PFSK-1 (cell line): ENCODE results near the gene GLB1L3.

Experiments used
- POLR2AphosphoS5 ChIP-seq: IDR thresholded peaks from 2 replicates; pipeline ENCODE4 v1.6.1; 2012; ENCODE audit warnings: low read depth, mild to moderate bottlenecking, control low read depth, low read length, moderate library complexity
- SIN3A ChIP-seq: IDR thresholded peaks from 2 replicates; pipeline ENCODE4 v1.6.1; 2012; ENCODE audit warnings: mild to moderate bottlenecking, low read length, moderate library complexity, borderline replicate concordance; ENCODE audit not compliant: insufficient read depth
- TAF1 ChIP-seq: IDR thresholded peaks from 2 replicates; pipeline ENCODE4 v1.6.1; 2012; ENCODE audit warnings: low read length, control low read depth, borderline replicate concordance; ENCODE audit not compliant: insufficient read depth

DNA sequence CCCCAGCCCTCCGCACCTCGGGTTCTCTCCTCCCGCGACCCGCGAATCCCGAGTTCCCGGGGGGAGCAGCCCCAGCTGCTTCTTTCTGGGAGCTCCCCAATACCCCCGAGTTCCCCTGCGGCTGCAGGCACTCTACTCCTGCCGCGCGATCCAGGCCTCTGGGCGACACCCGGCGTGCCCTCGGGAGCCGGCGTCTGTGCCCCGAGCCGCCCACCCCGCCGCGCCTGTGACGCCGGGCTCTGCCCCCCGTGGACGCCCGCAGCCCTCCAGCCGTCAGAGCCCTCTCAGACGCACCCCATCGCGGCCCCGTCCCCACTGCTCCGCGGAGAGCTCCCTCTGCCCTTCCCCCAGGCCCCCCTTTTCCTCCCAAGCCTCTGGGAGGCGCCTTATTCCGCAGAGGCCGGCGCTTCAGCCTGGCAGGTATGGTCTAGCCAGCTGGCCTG, 56.0 kb downstream of the GLB1L3 start:
- TF ChIP-seq SIN3A = no peak
- TF ChIP-seq POLR2AphosphoS5 = no peak
- TF ChIP-seq TAF1 = no peak
